IMR-90 (cell line): ENCODE results near the gene ADAM23. TPM values are rescaled to one million over a fixed set of nuclear protein-coding genes. Genes with fewer than 3 reads are reported as not detected.

Experiments
- ATAC-seq: fragments of 200-7000 bp; cut with Tn5 transposase; 2 replicates; pipeline ENCODE4 v1.9.1; 2020; ENCODE audit warnings: low read depth, mild to moderate bottlenecking, moderate library complexity
- BruUV-seq: library from RNA; stranded (reverse); fragments of 400-500 nt; replicated peaks from 2 replicates; lab custom pipeline; 2021; lab: Mats Ljungman, UMichigan
- CTCF ChIA-PET: fragments of 300-600 bp; formaldehyde crosslinking; extraction: SDS; loops from one replicate; lab custom pipeline; 2021; ENCODE audit warnings: antibody characterized with exemption; lab: Yijun Ruan, JAX
- POLR2A ChIA-PET: fragments of 300-600 bp; sonication (Branson Sonifier 250); formaldehyde crosslinking; loops from one replicate; lab custom pipeline; 2022; ENCODE audit warnings: antibody characterized with exemption; ENCODE audit not compliant: unreplicated experiment; lab: Charles Lee
- DNase-seq: peaks from one replicate; pipeline ENCODE4 v3.0.0; 2013
- H2AFZ ChIP-seq: replicated peaks from 2 replicates; pipeline ENCODE3; 2013; ENCODE audit warnings: low read length, mild to moderate bottlenecking; ENCODE audit not compliant: poor library complexity
- H2AK5ac ChIP-seq: 2 replicates; pipeline ENCODE4 v1.6.1; 2013; ENCODE audit warnings: low read depth, low read length, inconsistent platforms
- H2AK9ac ChIP-seq: replicated peaks from 2 replicates; pipeline ENCODE3; 2013; ENCODE audit warnings: mild to moderate bottlenecking, low read depth, low read length, moderate library complexity; ENCODE audit not compliant: poor library complexity
- H2BK120ac ChIP-seq: 2 replicates; pipeline ENCODE4 v1.6.1; 2013; ENCODE audit warnings: low read depth, low read length, inconsistent platforms
- H2BK15ac ChIP-seq: 3 replicates; pipeline ENCODE4 v1.6.1; 2013; ENCODE audit warnings: low read depth, low read length, inconsistent platforms
- H2BK20ac ChIP-seq: 2 replicates; pipeline ENCODE4 v1.6.1; 2013; ENCODE audit warnings: low read depth, mild to moderate bottlenecking, inconsistent platforms, low read length, moderate library complexity
- H2BK5ac ChIP-seq: 2 replicates; pipeline ENCODE4 v1.6.1; 2013; ENCODE audit warnings: mild to moderate bottlenecking, low read depth, low read length, inconsistent platforms; ENCODE audit not compliant: poor library complexity, severe bottlenecking
- H3K14ac ChIP-seq: replicated peaks from 2 replicates; pipeline ENCODE4 v1.6.1; 2013; ENCODE audit warnings: low read depth, low read length, inconsistent platforms
- H3K18ac ChIP-seq: 2 replicates; pipeline ENCODE4 v1.6.1; 2013; ENCODE audit warnings: low read depth, low read length, control low read depth
- H3K23ac ChIP-seq: 2 replicates; pipeline ENCODE4 v1.6.1; 2013; ENCODE audit warnings: low read depth, low read length, inconsistent platforms
- H3K27ac ChIP-seq: 2 replicates; pipeline ENCODE4 v1.5.1; 2013; ENCODE audit warnings: mild to moderate bottlenecking, control low read depth, low read length; ENCODE audit not compliant: insufficient read depth
- H3K27me3 ChIP-seq: 2 replicates; pipeline ENCODE4 v1.6.1; 2013; ENCODE audit warnings: low read length; ENCODE audit not compliant: control insufficient read depth, insufficient read depth
- H3K36me3 ChIP-seq: 2 replicates; pipeline ENCODE4 v1.6.1; 2013; ENCODE audit warnings: low read length, mixed read lengths; ENCODE audit not compliant: control insufficient read depth, insufficient read depth
- H3K4ac ChIP-seq: 2 replicates; pipeline ENCODE4 v1.6.1; 2013; ENCODE audit warnings: low read depth, low read length, inconsistent platforms
- H3K4me1 ChIP-seq: 2 replicates; pipeline ENCODE4 v1.6.1; 2013; ENCODE audit warnings: low read length, mixed read lengths; ENCODE audit not compliant: control insufficient read depth, insufficient read depth
- H3K4me2 ChIP-seq: 2 replicates; pipeline ENCODE4 v1.6.1; 2013; ENCODE audit warnings: low read depth, mild to moderate bottlenecking, control low read depth, low read length, moderate library complexity
- H3K4me3 ChIP-seq: 2 replicates; pipeline ENCODE4 v1.5.1; 2013; ENCODE audit warnings: low read depth, mild to moderate bottlenecking, control low read depth, low read length, moderate library complexity; ENCODE audit not compliant: insufficient read depth
- H3K56ac ChIP-seq: 2 replicates; pipeline ENCODE4 v1.6.1; 2013; ENCODE audit warnings: low read length, inconsistent platforms; ENCODE audit not compliant: insufficient read depth; ENCODE audit errors: extremely low read depth
- H3K79me1 ChIP-seq, 2 experiments: 2 replicates each; pipeline ENCODE4 v1.6.1; 2013; ENCODE audit warnings: low read length in 2 of 2, inconsistent platforms in 1 of 2, low read depth in 1 of 2
- H3K9ac ChIP-seq: 2 replicates; pipeline ENCODE4 v1.6.1; 2013; ENCODE audit warnings: low read depth, low read length, control low read depth
- H3K9me1 ChIP-seq: 2 replicates; pipeline ENCODE4 v1.6.1; 2013; ENCODE audit warnings: low read length, inconsistent platforms; ENCODE audit not compliant: insufficient read depth
- H3K9me3 ChIP-seq: 2 replicates; pipeline ENCODE4 v1.6.1; 2013; ENCODE audit warnings: low read length; ENCODE audit not compliant: control insufficient read depth, insufficient read depth
- H4K20me1 ChIP-seq: 2 replicates; pipeline ENCODE4 v1.6.1; 2013; ENCODE audit warnings: low read length, inconsistent platforms; ENCODE audit not compliant: insufficient read depth
- H4K5ac ChIP-seq: 2 replicates; pipeline ENCODE4 v1.6.1; 2013; ENCODE audit warnings: mild to moderate bottlenecking, low read depth, low read length, control low read depth
- H4K8ac ChIP-seq, 2 experiments: 2 replicates each; pipeline ENCODE4 v1.6.1; 2013; ENCODE audit warnings: low read depth in 2 of 2, low read length in 2 of 2, control low read depth in 1 of 2, inconsistent platforms in 1 of 2
- H4K91ac ChIP-seq: 2 replicates; pipeline ENCODE4 v1.6.1; 2013; ENCODE audit warnings: low read depth, low read length, inconsistent platforms; ENCODE audit not compliant: insufficient read depth
- BHLHE40 ChIP-seq: fragments of 150-350 bp; IDR thresholded peaks from 2 replicates; pipeline ENCODE4 v1.6.1; 2016; ENCODE audit warnings: mild to moderate bottlenecking, low read depth, low read length
- CEBPB ChIP-seq: IDR thresholded peaks from 2 replicates; pipeline ENCODE4 v1.6.1; 2012; ENCODE audit warnings: low read depth, low read length, improper control_type of control experiment
- CHD1 ChIP-seq: IDR thresholded peaks from 2 replicates; pipeline ENCODE4 v1.6.1; 2012; ENCODE audit warnings: low read depth, low read length, improper control_type of control experiment
- FOS ChIP-seq: fragments of 150-350 bp; IDR thresholded peaks from 2 replicates; pipeline ENCODE4 v1.6.1; 2016; ENCODE audit warnings: low read depth, low read length
- MAFK ChIP-seq: IDR thresholded peaks from 2 replicates; pipeline ENCODE4 v1.6.1; 2012; ENCODE audit warnings: low read depth, low read length, improper control_type of control experiment
- MXI1 ChIP-seq: IDR thresholded peaks from 2 replicates; pipeline ENCODE4 v1.6.1; 2012; ENCODE audit warnings: low read depth, mild to moderate bottlenecking, low read length, moderate library complexity, borderline replicate concordance
- NFE2L2 ChIP-seq: fragments of 150-350 bp; IDR thresholded peaks from 2 replicates; pipeline ENCODE4 v1.6.1; 2016; ENCODE audit warnings: low read depth, mild to moderate bottlenecking, low read length
- POLR2A ChIP-seq: IDR thresholded peaks from 2 replicates; pipeline ENCODE4 v1.6.1; 2012; ENCODE audit warnings: mild to moderate bottlenecking, low read depth, low read length
- RAD21 ChIP-seq: IDR thresholded peaks from 2 replicates; pipeline ENCODE4 v1.6.1; 2012; ENCODE audit warnings: low read length, improper control_type of control experiment
- WGBS, 2 experiments: methylation state at CpG; one replicate each; pipeline versions ENCODE4 v1.1.5 to v1.1.7; 2013; ENCODE audit warnings: missing lambda C conversion rate in 2 of 2; ENCODE audit not compliant: insufficient read length in 1 of 2; ENCODE audit errors: extremely low coverage in 2 of 2; 5-methylcytosine and 5-hydroxymethylcytosine counted together
- dilution Hi-C: fragments of 300-500 bp; cut with HindIII; formaldehyde crosslinking; loops from one replicate; pipeline ENCODE4 v1.14.3; 2018; ENCODE audit warnings: low sequenced_read_pairs; ENCODE audit not compliant: unreplicated experiment
- in situ Hi-C: fragments of 300-500 bp; cut with MboI; formaldehyde crosslinking; loops from 3 replicates; pipeline ENCODE4 v1.14.3; 2019; ENCODE audit warnings: low sequenced_read_pairs, inconsistent platforms, mixed read lengths
- intact Hi-C: fragments of 100-400 bp; cut with micrococcal nuclease; formaldehyde crosslinking; loops from 2 replicates; pipeline ENCODE4 v1.10.0; 2022
- polyA plus RNA-seq, 3 experiments: library from polyadenylated mRNA; depleted of rRNA; stranded (reverse); fragments of >200 nt; gene quantifications; 2 replicates each; pipeline ENCODE4 v1.2.3, GENCODE V29; 2012; ENCODE audit warnings: low replicate concordance in 1 of 3
- total RNA-seq: library from RNA; depleted of rRNA; stranded (reverse); fragments of >200 nt; gene quantifications from 2 replicates; pipeline ENCODE4 v1.2.3, GENCODE V29; 2012
- TF ChIP-seq, protein P1 (sequence below): conservative IDR thresholded peaks from 2 replicates; pipeline ENCODE4 v1.5.1; 2012; ENCODE audit warnings: mild to moderate bottlenecking, low read depth, low read length, improper control_type of control experiment

The ADAM23 gene
- total and polyA plus RNA-seq, 2 of the 4 experiments (the other 2 are of a cell fraction): 2.9 to 10.3 TPM

DNA sequence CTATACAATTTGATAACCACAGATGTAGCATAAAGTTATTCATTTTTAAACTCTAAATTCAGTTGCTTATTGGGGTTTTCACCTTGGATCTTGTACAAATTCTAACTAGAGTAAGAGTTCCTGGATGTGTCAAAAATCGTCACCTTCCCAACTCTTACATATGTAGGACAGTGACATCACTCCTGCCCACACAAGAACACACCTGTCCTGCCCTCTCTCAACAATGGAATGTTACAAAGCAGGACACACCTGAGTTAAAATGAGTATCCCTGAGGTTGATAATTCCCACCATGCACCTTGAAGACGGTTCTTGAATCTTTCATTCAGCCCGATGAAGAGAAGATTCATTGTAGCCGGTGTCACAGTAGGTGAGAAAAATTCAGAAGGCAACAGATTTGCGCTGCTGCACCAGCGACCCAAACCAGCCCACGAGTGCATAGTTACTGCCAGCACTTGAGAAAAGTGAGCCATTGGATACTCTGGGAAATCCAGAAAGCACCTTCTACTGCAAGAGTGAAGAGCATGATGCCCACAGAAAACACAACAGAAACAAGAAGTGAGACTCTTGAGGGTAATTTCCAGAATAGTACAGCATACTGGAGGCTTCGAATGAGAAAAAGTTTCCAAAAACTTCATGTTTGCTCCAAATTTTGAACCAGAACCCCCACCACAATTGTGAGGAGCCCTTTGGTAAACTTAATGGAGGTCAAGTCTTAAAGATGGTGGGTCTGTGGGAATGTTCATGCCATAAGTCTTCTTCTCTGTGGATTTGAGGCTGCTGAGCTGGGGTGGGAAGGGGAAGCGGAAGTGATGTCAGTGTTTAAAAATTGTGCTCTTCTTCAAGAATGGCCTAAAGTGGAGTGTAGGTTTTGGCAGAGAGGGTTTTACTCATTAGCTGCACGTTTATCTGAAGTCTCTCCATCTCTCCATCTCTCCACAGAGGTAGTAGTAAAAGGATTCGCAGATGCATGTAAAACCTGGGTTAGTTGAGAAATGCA, 34.7 kb upstream of the ADAM23 start:
- H3K9me1 ChIP-seq: no peaks in the 10 kb centered on the region
- H2BK120ac ChIP-seq: no peak overlapping the region
- H2AK5ac ChIP-seq: no peak overlapping the region
- no peak overlapping the region for H3K18ac ChIP-seq
- no peaks in the 10 kb centered on the region for H3K4me1 ChIP-seq
- 78% methylated on average over 3 of the region's 11 CpGs; no CpG with 5 or more reads in 1 of the 2 experiments for WGBS, 2 experiments
- H2AFZ ChIP-seq: no peak overlapping the region
- dilution Hi-C loops (no loop called here), in situ Hi-C loops (no loop called here), intact Hi-C loops (no loop called here)
- no peak overlapping the region for H3K14ac ChIP-seq
- no peak for ATAC-seq
- H3K23ac ChIP-seq: no peak overlapping the region
- no peaks in the 10 kb centered on the region for H3K36me3 ChIP-seq
- DNase-seq: no peak
- no peak overlapping the region for H2BK5ac ChIP-seq
- CTCF ChIA-PET: no interaction called here
- no peaks in the 10 kb centered on the region for H4K20me1 ChIP-seq
- no peak overlapping the region for H3K27ac ChIP-seq
- BruUV-seq: no TSS peak
- no peak overlapping the region for H2BK15ac ChIP-seq
- no peak overlapping the region for H4K91ac ChIP-seq
- H3K4me2 ChIP-seq: no peak overlapping the region
- H2BK20ac ChIP-seq: no peak overlapping the region
- POLR2A ChIA-PET: no interaction called here
- no peaks in the 10 kb centered on the region for H3K79me1 ChIP-seq
- no peak overlapping the region for H4K8ac ChIP-seq
- TF ChIP-seq CHD1: no peak
- no peak for TF ChIP-seq BHLHE40
- no peak for TF ChIP-seq POLR2A
- TF ChIP-seq CEBPB: no peak
- TF ChIP-seq, protein P1, sequence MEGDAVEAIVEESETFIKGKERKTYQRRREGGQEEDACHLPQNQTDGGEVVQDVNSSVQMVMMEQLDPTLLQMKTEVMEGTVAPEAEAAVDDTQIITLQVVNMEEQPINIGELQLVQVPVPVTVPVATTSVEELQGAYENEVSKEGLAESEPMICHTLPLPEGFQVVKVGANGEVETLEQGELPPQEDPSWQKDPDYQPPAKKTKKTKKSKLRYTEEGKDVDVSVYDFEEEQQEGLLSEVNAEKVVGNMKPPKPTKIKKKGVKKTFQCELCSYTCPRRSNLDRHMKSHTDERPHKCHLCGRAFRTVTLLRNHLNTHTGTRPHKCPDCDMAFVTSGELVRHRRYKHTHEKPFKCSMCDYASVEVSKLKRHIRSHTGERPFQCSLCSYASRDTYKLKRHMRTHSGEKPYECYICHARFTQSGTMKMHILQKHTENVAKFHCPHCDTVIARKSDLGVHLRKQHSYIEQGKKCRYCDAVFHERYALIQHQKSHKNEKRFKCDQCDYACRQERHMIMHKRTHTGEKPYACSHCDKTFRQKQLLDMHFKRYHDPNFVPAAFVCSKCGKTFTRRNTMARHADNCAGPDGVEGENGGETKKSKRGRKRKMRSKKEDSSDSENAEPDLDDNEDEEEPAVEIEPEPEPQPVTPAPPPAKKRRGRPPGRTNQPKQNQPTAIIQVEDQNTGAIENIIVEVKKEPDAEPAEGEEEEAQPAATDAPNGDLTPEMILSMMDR: no peak
- TF ChIP-seq MXI1: no peak
- no peak for TF ChIP-seq RAD21
- TF ChIP-seq MAFK: no peak
- TF ChIP-seq FOS: no peak
- no peak for TF ChIP-seq NFE2L2
- H3K4me3 ChIP-seq: no peak overlapping the region
- no peaks in the 10 kb centered on the region for H3K9me3 ChIP-seq
- H3K27me3 ChIP-seq: no peaks in the 10 kb centered on the region
- H3K4ac ChIP-seq: no peak overlapping the region
- no peak overlapping the region for H4K5ac ChIP-seq
- H3K56ac ChIP-seq: no peak overlapping the region
- no peak overlapping the region for H2AK9ac ChIP-seq
- no peak overlapping the region for H3K9ac ChIP-seq
